HepG2 (cell line): ENCODE results near the gene SCAMP3. TPM values are rescaled to one million over a fixed set of nuclear protein-coding genes. Genes with fewer than 3 reads are reported as not detected.

Experiments used
- NR2F6 ChIP-seq, 2 experiments: IDR thresholded peaks; 2 replicates each; pipeline ENCODE4 v1.6.1; 2016; ENCODE audit warnings: antibody characterized with exemption in 1 of 2, mild to moderate bottlenecking in 1 of 2
- POLR2A ChIP-seq, 2 experiments: IDR thresholded peaks; 2 replicates each; pipeline ENCODE4 v1.6.1; 2011; ENCODE audit warnings: low read depth in 2 of 2, low read length in 2 of 2, mild to moderate bottlenecking in 1 of 2, moderate library complexity in 1 of 2; ENCODE audit not compliant: insufficient read depth in 1 of 2
- SALL1 ChIP-seq: sonication (generic); formaldehyde crosslinking; IDR thresholded peaks from 2 replicates; pipeline ENCODE4 v1.8.0; 2022; ENCODE audit warnings: mild to moderate bottlenecking, missing genetic modification reagents
- SP5 ChIP-seq: IDR thresholded peaks from 2 replicates; pipeline ENCODE4 v1.6.1; 2016; ENCODE audit warnings: low read depth, borderline replicate concordance
- TSC22D2 ChIP-seq: sonication (generic); formaldehyde crosslinking; IDR thresholded peaks from 2 replicates; pipeline ENCODE4 v1.5.1; 2020; ENCODE audit warnings: missing genetic modification reagents, mild to moderate bottlenecking, borderline replicate concordance
- ZFP41 ChIP-seq: sonication (generic); formaldehyde crosslinking; IDR thresholded peaks from 2 replicates; pipeline ENCODE4 v1.4.0; 2020; ENCODE audit warnings: mild to moderate bottlenecking, missing genetic modification reagents, borderline replicate concordance
- ZNF235 ChIP-seq: sonication (generic); formaldehyde crosslinking; IDR thresholded peaks from 2 replicates; pipeline ENCODE4 v1.8.1; 2023; ENCODE audit warnings: mild to moderate bottlenecking, missing genetic modification reagents, borderline replicate concordance
- ZNF318 ChIP-seq: sonication (generic); formaldehyde crosslinking; IDR thresholded peaks from 2 replicates; pipeline ENCODE4 v1.4.0; 2020; ENCODE audit warnings: mild to moderate bottlenecking, missing genetic modification reagents
- ZNF576 ChIP-seq: sonication (generic); formaldehyde crosslinking; IDR thresholded peaks from 2 replicates; pipeline ENCODE4 v1.4.0; 2020; ENCODE audit warnings: mild to moderate bottlenecking, missing genetic modification reagents
- ZNF597 ChIP-seq: sonication (generic); formaldehyde crosslinking; IDR thresholded peaks from 2 replicates; pipeline ENCODE4 v1.5.0; 2020; ENCODE audit warnings: missing genetic modification reagents
- ZNF646 ChIP-seq: sonication (generic); formaldehyde crosslinking; IDR thresholded peaks from 2 replicates; pipeline ENCODE4 v1.9.0; 2021; ENCODE audit warnings: mild to moderate bottlenecking, missing genetic modification reagents
- ZNF670 ChIP-seq: sonication (generic); formaldehyde crosslinking; IDR thresholded peaks from 2 replicates; pipeline ENCODE4 v1.8.0; 2022; ENCODE audit warnings: mild to moderate bottlenecking, missing genetic modification reagents, borderline replicate concordance
- polyA plus RNA-seq, 8 experiments: library from polyadenylated mRNA; depleted of rRNA in 3 of 8; stranded (reverse) in 7 of 8; unstranded in 1 of 8; fragments of >200 nt; fragmentation: Illumina TruSeq in 4 of 8; extraction: Trizol in 4 of 8; gene quantifications; 2 replicates each; pipeline versions ENCODE4 v1.2.1 to v1.2.3, GENCODE V29; 2011 to 2016; ENCODE audit warnings: low read depth in 4 of 8, missing spikeins in 1 of 8, mixed read lengths in 1 of 8; ENCODE audit not compliant: insufficient read depth in 1 of 8
- total RNA-seq, 5 experiments: library from RNA; depleted of rRNA; stranded (reverse); fragments of >200 nt; fragmentation: Illumina TruSeq; extraction: Trizol; gene quantifications; 2 replicates each; pipeline ENCODE4 v1.2.3, GENCODE V29; 2016; ENCODE audit warnings: low read depth in 1 of 5

SCAMP3 gene
- total and polyA plus RNA-seq, 2 of the 13 experiments (the other 11 are each of a cell fraction or from before 2014, with no cell fraction given) = 46.8 to 83.3 TPM

- TF ChIP-seq ZNF646 (CRISPR knock-in tag) (no peak), NR2F6 (IDR thresholded peaks at IDR 0.05) (peak; percentile 66), NR2F6 (CRISPR knock-in tag; IDR thresholded peaks at IDR 0.05) (peak; percentile 65), SP5 (0 out of 2 replicates have a peak, but pooled peaks have one; percentile 8), SALL1 (CRISPR knock-in tag) (peak; percentile 79), TSC22D2 (CRISPR knock-in tag) (no peak), POLR2A (IDR thresholded peaks at IDR 0.05; ENCODE audit: insufficient read depth in 1 of 2, low read depth in 2 of 2, low read length in 2 of 2) (no peak), ZNF235 (peak; percentile 74; the same call in 1 of the 2 replicates), ZFP41 (CRISPR knock-in tag) (no peak), ZNF318 (CRISPR knock-in tag) (no peak), ZNF670 (CRISPR knock-in tag) (peak; percentile 69; the same call in 1 of the 2 replicates), ZNF576 (CRISPR knock-in tag) (no peak), ZNF597 (no peak)
Measured at GRCh38 chr1:155250633-155251449, 11.3 kb downstream of the SCAMP3 start (continued).
